ENCODE results near the gene NOL9.

- TF ChIP-seq CTCF (conservative IDR thresholded peaks at IDR 0.05 in 1 of 2, IDR thresholded peaks at IDR 0.05 in 1 of 2; ENCODE audit: extremely low read depth in 1 of 2, insufficient read depth in 1 of 2, low read depth in 1 of 2, low read length in 2 of 2) (no peak), EZH2 (IDR thresholded peaks at IDR 0.05; ENCODE audit: borderline replicate concordance, low read length) (no peak)
Measured at GRCh38 chr1:6491480-6491962, 62.8 kb downstream of the NOL9 start, which contains the start of gene PLEKHG5.

Data from mammary epithelial cell (primary cell).